ENCODE data around the gene IRF7. TPM values are rescaled to one million over a fixed set of nuclear protein-coding genes. Genes with fewer than 3 reads are reported as not detected.

The IRF7 gene
- total and polyA plus RNA-seq, 2 of the 4 experiments (the other 2 are of a cell fraction) = 1.6 to 4.5 TPM

DNA sequence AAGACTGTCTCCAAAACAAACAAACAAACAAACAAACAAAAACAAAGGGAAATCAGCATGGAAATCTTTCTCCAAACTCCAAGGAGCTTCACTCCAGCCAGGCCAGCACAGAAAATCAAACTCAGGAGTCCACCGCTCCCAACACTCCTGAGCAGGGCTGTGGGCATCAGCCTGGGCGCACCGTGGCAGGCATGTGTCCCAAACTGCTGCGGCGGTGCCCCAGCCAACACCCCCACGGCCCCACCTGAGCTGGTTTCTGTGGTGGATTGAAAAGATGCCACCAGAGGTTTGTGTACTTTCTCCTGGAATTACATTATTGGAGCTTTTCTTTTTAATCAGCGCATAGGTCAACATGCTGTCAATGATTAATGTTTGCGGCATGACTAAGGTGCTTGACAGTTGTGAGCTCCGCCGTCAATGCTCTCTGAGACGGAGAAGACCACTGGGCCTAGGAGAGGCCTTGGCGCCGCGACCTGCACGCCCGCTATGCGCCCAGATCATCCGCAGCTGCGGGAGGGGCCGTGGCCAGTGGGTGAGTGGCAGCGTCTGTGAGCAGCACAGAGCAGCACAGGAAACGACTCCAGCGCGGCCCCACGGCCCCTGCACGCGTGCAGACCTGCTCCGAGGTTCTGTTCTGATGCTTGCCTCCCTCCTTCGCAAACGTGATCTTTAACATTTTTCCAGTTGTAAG is 39.4 kb upstream of the IRF7 start:
- Histone ChIP-seq H2BK15ac (ENCODE audit: low read depth, low read length) (no peak overlapping the region), H4K91ac (ENCODE audit: insufficient read depth, low read depth, low read length) (no peak overlapping the region), H3K4me1 (ENCODE audit: control insufficient read depth, insufficient read depth, low read length) (peaks cover 3% of the 10 kb centered on the region), H3K79me1 (ENCODE audit: low read depth in 1 of 2, low read length in 2 of 2) (no peaks in the 10 kb centered on the region), H2AK9ac (replicated peaks; ENCODE audit: low read depth, low read length, poor library complexity) (no peak overlapping the region), H3K4me3 (ENCODE audit: insufficient read depth, low read depth, low read length) (no peak overlapping the region), H3K18ac (ENCODE audit: low read depth, low read length) (no peak overlapping the region), H3K27ac (ENCODE audit: insufficient read depth, low read length) (no peak overlapping the region), H3K9me3 (ENCODE audit: control insufficient read depth, insufficient read depth, low read length) (no peaks in the 10 kb centered on the region), H3K9me1 (ENCODE audit: insufficient read depth, low read length) (no peaks in the 10 kb centered on the region), H3K9ac (ENCODE audit: low read depth, low read length) (no peak overlapping the region), H2AFZ (replicated peaks; ENCODE audit: low read length, poor library complexity) (no peak overlapping the region), H3K36me3 (ENCODE audit: control insufficient read depth, insufficient read depth, low read length) (peaks cover 27% of the 10 kb centered on the region), H3K14ac (replicated peaks; ENCODE audit: low read depth, low read length) (no peak overlapping the region), H2BK5ac (ENCODE audit: low read depth, low read length, poor library complexity, severe bottlenecking) (no peak overlapping the region), H3K23ac (ENCODE audit: low read depth, low read length) (no peak overlapping the region), H3K4me2 (ENCODE audit: low read depth, low read length) (no peak overlapping the region), H4K20me1 (ENCODE audit: insufficient read depth, low read length) (no peaks in the 10 kb centered on the region), H2BK20ac (ENCODE audit: low read depth, low read length) (no peak overlapping the region), H3K56ac (ENCODE audit: extremely low read depth, insufficient read depth, low read length) (no peak overlapping the region), H2BK120ac (ENCODE audit: low read depth, low read length) (no peak overlapping the region), H4K8ac (ENCODE audit: low read depth in 2 of 2, low read length in 2 of 2) (no peak overlapping the region), H2AK5ac (ENCODE audit: low read depth, low read length) (no peak overlapping the region), H3K27me3 (ENCODE audit: control insufficient read depth, insufficient read depth, low read length) (no peaks in the 10 kb centered on the region), H3K4ac (ENCODE audit: low read depth, low read length) (no peak overlapping the region), H4K5ac (ENCODE audit: low read depth, low read length) (no peak overlapping the region)
- intact Hi-C loops (cut with micrococcal nuclease) = no loop called here
- TF ChIP-seq, protein P1, sequence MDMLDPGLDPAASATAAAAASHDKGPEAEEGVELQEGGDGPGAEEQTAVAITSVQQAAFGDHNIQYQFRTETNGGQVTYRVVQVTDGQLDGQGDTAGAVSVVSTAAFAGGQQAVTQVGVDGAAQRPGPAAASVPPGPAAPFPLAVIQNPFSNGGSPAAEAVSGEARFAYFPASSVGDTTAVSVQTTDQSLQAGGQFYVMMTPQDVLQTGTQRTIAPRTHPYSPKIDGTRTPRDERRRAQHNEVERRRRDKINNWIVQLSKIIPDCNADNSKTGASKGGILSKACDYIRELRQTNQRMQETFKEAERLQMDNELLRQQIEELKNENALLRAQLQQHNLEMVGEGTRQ (IDR thresholded peaks at IDR 0.05; ENCODE audit: low read depth, low read length) = no peak
- no peak for TF ChIP-seq BHLHE40 (IDR thresholded peaks at IDR 0.05; ENCODE audit: low read depth, low read length)
- no peak for TF ChIP-seq CEBPB (IDR thresholded peaks at IDR 0.05; ENCODE audit: low read depth, low read length)
- TF ChIP-seq, protein P2, sequence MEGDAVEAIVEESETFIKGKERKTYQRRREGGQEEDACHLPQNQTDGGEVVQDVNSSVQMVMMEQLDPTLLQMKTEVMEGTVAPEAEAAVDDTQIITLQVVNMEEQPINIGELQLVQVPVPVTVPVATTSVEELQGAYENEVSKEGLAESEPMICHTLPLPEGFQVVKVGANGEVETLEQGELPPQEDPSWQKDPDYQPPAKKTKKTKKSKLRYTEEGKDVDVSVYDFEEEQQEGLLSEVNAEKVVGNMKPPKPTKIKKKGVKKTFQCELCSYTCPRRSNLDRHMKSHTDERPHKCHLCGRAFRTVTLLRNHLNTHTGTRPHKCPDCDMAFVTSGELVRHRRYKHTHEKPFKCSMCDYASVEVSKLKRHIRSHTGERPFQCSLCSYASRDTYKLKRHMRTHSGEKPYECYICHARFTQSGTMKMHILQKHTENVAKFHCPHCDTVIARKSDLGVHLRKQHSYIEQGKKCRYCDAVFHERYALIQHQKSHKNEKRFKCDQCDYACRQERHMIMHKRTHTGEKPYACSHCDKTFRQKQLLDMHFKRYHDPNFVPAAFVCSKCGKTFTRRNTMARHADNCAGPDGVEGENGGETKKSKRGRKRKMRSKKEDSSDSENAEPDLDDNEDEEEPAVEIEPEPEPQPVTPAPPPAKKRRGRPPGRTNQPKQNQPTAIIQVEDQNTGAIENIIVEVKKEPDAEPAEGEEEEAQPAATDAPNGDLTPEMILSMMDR (conservative IDR thresholded peaks at IDR 0.05; ENCODE audit: low read depth, low read length) = no peak
- no peak for TF ChIP-seq NFE2L2 (IDR thresholded peaks at IDR 0.05; ENCODE audit: low read depth, low read length)
- TF ChIP-seq RCOR1 (IDR thresholded peaks at IDR 0.05; ENCODE audit: insufficient replicate concordance, low read length) = no peak
- TF ChIP-seq POLR2A (IDR thresholded peaks at IDR 0.05; ENCODE audit: low read depth, low read length) = no peak
- TF ChIP-seq RAD21 (IDR thresholded peaks at IDR 0.05; ENCODE audit: low read length) = no peak
- TF ChIP-seq CHD1 (IDR thresholded peaks at IDR 0.05; ENCODE audit: low read depth, low read length) = no peak
- TF ChIP-seq SMC3 (IDR thresholded peaks at IDR 0.05; ENCODE audit: low read depth, low read length) = no peak
- TF ChIP-seq MXI1 (IDR thresholded peaks at IDR 0.05; ENCODE audit: borderline replicate concordance, low read depth, low read length) = no peak
- no peak for TF ChIP-seq MAZ (IDR thresholded peaks at IDR 0.05; ENCODE audit: borderline replicate concordance, low read depth, low read length)
- TF ChIP-seq, protein P3, sequence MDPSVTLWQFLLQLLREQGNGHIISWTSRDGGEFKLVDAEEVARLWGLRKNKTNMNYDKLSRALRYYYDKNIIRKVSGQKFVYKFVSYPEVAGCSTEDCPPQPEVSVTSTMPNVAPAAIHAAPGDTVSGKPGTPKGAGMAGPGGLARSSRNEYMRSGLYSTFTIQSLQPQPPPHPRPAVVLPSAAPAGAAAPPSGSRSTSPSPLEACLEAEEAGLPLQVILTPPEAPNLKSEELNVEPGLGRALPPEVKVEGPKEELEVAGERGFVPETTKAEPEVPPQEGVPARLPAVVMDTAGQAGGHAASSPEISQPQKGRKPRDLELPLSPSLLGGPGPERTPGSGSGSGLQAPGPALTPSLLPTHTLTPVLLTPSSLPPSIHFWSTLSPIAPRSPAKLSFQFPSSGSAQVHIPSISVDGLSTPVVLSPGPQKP (IDR thresholded peaks at IDR 0.05; ENCODE audit: borderline replicate concordance, low read depth, low read length) = no peak
- no peak for TF ChIP-seq MAFK (IDR thresholded peaks at IDR 0.05; ENCODE audit: low read depth, low read length)
- TF ChIP-seq FOS (IDR thresholded peaks at IDR 0.05; ENCODE audit: low read depth, low read length) = no peak
- TF ChIP-seq RFX5 (IDR thresholded peaks at IDR 0.05; ENCODE audit: low read depth, low read length) = no peak
- dilution Hi-C loops (cut with HindIII; ENCODE audit: low sequenced_read_pairs, unreplicated experiment) = no loop called here
- ATAC-seq (ENCODE audit: low read depth) (no peak), DNase-seq (no peak)
- WGBS, 2 experiments (ENCODE audit: extremely low coverage in 2 of 2, insufficient read length in 1 of 2) = 88% methylated on average over 13 of the region's 30 CpGs; no CpG with 5 or more reads in 1 of the 2 experiments
- in situ Hi-C loops (cut with MboI; ENCODE audit: low sequenced_read_pairs) = no loop called here
- POLR2A ChIA-PET (ENCODE audit: unreplicated experiment) = no interaction called here
- no TSS peak for BruUV-seq (replicated peaks)
- CTCF ChIA-PET = no interaction called here
